GM18861 (cell line): ENCODE data around the gene PHF20.
"Not testable (repeated sequence)": the region's sequence is repeated elsewhere in the genome, so short reads cannot be mapped to it uniquely, and the experiment has no call there.

Source experiments
- ATAC-seq: cut with Tn5 transposase; IDR thresholded peaks from one replicate; pipeline ENCODE4 v1.9.1; 2021; ENCODE audit not compliant: unreplicated experiment

Gene PHF20

GRCh38 chr20:35773154-35773751 lies 1.4 kb downstream of the PHF20 start:
- no peak for ATAC-seq

GRCh38 chr20:35774391-35774790 lies 2.6 kb downstream of the PHF20 start:
- ATAC-seq, result no peak

- ATAC-seq, result no peak
Measured at GRCh38 chr20:35776513-35777101, 4.8 kb downstream of the PHF20 start.

GRCh38 chr20:35783811-35784210 lies 12.0 kb downstream of the PHF20 start:
- not testable (repeated sequence) for ATAC-seq

- not testable (repeated sequence) for ATAC-seq
Measured at GRCh38 chr20:35785541-35785940, 13.7 kb downstream of the PHF20 start.

GRCh38 chr20:35788796-35789195 lies 17.0 kb downstream of the PHF20 start:
- ATAC-seq, result no peak

GRCh38 chr20:35791097-35791496 lies 19.3 kb downstream of the PHF20 start:
- ATAC-seq, result no peak

GRCh38 chr20:35791821-35792220 lies 20.0 kb downstream of the PHF20 start:
- ATAC-seq, result no peak

- no peak for ATAC-seq
Measured at GRCh38 chr20:35792740-35793139, 20.9 kb downstream of the PHF20 start.

- no peak for ATAC-seq
Measured at GRCh38 chr20:35796571-35796970, 24.8 kb downstream of the PHF20 start.

GRCh38 chr20:35801865-35802264 lies 30.1 kb downstream of the PHF20 start:
- no peak for ATAC-seq

GRCh38 chr20:35806075-35806474 lies 34.3 kb downstream of the PHF20 start:
- no peak for ATAC-seq

GRCh38 chr20:35807877-35808276 lies 36.1 kb downstream of the PHF20 start:
- ATAC-seq, result no peak

- ATAC-seq, result no peak
Measured at GRCh38 chr20:35820715-35821114, 48.9 kb downstream of the PHF20 start.

GRCh38 chr20:35821807-35822242 lies 50.0 kb downstream of the PHF20 start:
- ATAC-seq, result no peak

GRCh38 chr20:35823147-35823546 lies 51.3 kb downstream of the PHF20 start:
- no peak for ATAC-seq

- ATAC-seq, result no peak
Measured at GRCh38 chr20:35823937-35824336, 52.1 kb downstream of the PHF20 start.

GRCh38 chr20:35826397-35826998 lies 54.7 kb downstream of the PHF20 start:
- ATAC-seq, result no peak

GRCh38 chr20:35828434-35828833 lies 56.6 kb downstream of the PHF20 start:
- ATAC-seq, result no peak

- ATAC-seq, result no peak
Measured at GRCh38 chr20:35828916-35829315, 57.1 kb downstream of the PHF20 start.

- no peak for ATAC-seq
Measured at GRCh38 chr20:35830264-35830663, 58.4 kb downstream of the PHF20 start.

GRCh38 chr20:35831029-35831428 lies 59.2 kb downstream of the PHF20 start:
- no peak for ATAC-seq

GRCh38 chr20:35831971-35832370 lies 60.2 kb downstream of the PHF20 start:
- ATAC-seq, result no peak
